Muscle of back (tissue), 11 donors: ENCODE data around the gene FANCE. TPM values are rescaled to one million over a fixed set of nuclear protein-coding genes. Genes with fewer than 3 reads are reported as not detected.
A peak's percentile ranks its signal among the peaks of the same experiment; 100 is the strongest.
"Not testable (repeated sequence)": the region's sequence is repeated elsewhere in the genome, so short reads cannot be mapped to it uniquely, and the experiment has no call there.

Source experiments
- DNase-seq, 3 donors: peaks; one replicate each; pipeline versions ENCODE4 v3.0.0 to v3.0.0-alpha.2; 2013
- polyA plus RNA-seq, 10 donors: library from polyadenylated mRNA; unstranded; fragments of 120-200 nt; gene quantifications; one replicate each; pipeline ENCODE4 v1.2.1, GENCODE V29; 2013; ENCODE audit not compliant: insufficient read length in 10 of 10

Gene FANCE
- polyA plus RNA-seq, 10 donors = 14.8 to 24.5 (median 17.6) TPM

DNA sequence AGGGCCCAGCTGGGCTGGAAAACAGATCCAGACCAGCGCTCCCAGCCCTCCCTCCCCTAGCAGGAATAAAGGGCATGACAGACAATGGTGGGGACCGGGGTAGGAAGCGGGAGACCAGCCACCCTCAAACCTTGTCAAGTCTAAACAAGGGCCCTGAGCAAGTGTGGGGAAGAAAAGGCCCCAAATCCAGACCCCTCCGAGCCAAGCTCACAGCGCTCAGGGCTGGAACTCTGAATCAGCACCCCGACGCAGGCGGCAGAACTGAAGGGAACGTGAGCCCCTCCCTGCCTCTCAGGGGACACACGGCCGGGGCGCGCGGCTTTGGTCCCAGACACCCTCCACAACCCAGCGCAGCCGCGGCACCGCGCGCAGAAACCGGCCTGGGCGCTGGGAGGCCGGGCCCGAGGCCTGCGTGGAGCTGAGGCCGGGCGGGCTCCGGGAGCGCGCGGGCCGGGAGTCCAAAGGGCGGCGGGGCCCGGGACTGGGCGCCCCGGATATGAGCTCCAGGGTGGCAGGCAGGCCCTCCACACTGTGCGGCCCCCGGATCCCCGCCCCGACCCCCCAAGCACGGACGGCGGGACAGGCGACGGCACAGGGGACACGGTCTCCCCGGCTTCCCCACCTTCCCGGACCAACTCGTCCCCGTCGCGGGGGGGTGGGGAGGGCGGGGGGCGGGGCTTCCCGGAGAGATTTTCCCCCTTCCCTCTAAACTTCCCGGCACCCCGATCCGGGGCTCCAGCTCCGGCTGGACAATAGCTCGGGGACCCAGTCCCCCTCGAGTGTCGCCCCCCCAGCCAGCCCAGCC is 44.1 kb downstream of the FANCE start:
- peak in 2 of 3 donors; percentile 35 to 80 for DNase-seq

DNA sequence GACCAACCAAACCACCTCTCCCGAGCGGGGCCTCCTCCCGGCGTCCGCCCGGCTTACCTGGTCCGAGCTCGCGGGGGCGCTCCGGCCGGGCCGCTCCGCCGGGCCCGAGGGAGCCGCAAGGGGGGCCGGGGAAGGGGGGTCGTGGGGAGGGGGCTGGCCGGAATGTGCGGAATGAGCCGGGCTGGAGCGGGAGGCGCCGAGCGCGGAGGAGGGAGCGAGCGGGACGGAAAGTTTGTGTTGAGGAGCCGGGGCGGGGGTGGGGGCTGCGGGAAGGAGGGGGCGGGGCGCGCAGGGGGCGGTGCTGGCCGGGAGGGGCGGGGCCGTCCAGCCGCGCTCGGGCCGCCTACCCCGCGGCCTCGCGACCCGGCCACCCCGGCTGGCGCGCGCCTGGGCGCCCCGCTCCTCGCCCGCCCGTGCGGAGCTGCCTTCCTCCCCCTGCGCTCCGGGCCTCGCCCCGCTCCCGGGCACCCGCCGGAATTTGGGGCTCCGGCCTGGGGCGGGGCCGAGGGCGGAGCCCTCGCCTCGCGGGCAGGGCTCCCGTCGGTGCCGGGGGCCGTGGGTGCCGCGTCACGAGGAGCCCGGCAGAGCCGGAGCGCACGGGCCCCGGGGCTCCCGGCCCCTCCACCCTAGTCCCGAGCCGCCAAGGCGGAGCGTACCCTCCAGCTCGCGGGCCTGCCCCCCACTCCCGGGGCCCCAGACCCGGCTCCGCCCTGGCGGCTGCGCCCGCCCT is 44.9 kb downstream of the FANCE start, which contains the start of gene TEAD3:
Gene TEAD3, minus strand, starts transcription at position 239 of the 730 bp plus-strand sequence.
- peak; percentile 60 to 82 (median 71) for DNase-seq

DNA sequence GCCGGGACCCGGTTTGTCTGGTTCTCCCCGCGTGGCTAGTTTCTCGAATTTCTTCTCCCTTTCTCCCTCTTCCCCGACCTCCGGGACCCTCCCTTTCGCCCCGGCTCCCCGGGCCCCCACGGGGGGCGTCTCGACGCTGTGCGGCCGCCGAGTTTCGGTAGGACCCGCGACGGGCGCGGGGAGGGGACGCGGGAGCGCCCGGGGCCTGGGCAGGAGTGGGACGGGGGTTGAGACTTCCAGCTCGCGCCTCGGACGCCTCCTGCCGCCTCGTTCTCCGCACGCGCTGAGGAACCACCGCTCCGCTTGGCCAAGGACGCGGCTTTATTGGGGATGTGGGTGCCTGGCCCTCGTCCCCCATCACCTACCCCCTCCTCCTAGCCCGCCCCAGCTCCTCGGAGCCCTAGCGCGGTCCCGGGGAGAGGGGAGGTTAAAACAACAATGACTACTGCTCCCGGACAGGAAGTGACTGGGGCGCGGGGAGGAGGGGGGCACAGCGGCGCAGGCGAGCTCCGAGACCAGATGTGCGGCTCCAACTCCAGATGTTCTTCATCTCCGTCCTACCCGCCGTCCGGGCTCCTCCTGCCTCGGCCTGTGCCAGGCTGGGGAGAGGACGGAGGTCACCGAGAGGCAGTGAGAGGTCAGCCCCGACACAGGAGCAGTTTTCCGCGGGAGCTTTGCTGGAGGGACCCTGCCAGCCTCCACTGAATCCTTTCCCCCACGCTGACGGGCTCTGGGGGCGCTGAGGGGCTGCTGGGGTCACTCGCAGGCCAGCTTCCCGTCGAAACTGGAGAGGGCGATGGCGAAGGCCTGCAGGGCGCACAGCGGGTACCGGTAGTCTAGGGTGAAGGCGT is 45.7 kb downstream of the FANCE start:
- peak; percentile 52 to 94 (median 83) for DNase-seq

DNA sequence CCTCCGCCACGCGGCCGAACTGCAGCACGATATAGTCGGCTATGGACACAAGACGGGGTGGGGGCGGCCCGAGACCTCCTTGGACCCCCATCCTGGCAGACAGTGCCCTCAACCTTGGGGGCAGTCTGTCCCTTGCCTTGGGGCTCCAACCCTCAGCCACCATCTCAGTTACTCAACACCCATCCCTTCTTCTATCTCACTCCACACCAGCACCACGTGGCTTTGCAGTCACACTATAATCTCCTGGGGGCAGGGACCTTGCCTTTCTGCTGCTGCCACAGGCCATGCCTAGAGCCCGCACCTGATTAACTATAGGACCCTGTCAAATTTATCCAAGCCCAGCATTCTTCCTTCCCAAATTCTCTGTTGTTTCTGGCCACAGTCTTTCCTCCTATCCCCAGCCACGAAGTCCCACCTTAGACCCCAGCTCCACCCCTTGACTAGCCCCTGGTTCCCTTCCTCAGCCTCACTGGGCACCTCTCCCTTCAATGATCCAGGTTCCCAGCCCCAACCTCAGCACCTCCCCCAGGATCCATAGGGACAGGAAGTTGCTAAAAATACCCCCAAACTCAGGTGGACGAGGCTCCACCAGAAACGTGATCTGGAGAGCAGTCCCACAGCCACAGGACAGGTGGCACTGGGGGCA is 46.4 kb downstream of the FANCE start:
- no peak for DNase-seq

DNA sequence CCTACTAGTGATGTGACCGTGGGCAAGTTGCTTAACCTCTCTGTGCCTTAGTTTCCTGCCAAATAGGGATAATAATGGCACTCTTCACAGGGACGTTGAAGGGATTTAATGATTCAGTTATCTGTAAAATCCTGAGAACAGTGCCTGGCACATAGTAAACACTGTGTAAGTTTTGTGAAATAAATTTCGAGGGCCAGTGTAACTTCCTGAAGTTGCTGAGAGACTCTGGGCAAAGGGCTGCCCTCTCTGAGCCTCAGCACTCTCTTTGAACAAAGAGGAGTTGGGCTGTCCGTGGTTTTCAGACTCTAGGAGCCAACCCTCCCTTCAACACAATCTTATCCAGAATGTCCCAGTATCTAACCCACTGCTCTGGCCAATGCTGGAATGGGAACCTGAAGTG is 47.2 kb downstream of the FANCE start:
- DNase-seq = no peak

DNA sequence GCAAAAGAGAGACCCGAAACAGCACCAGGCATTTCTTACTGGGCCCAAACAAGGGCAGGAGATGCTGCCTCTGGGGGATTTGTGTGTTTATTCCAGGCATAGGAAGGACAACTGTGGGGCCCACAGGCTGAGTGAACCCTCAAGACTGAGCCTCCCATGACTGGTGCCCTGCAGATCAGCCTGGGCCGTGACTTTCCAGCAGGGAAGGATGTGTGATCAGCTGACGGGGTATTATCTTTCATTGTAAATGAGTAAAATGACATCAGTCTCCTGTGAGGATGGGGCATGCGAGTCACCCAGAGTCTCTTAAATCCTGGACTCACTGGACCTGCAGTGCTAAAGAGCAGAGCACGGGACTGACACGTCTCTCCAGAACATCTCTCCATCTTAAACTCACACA is 48.6 kb downstream of the FANCE start:
- peak in 1 of 3 donors; percentile 66 for DNase-seq

DNA sequence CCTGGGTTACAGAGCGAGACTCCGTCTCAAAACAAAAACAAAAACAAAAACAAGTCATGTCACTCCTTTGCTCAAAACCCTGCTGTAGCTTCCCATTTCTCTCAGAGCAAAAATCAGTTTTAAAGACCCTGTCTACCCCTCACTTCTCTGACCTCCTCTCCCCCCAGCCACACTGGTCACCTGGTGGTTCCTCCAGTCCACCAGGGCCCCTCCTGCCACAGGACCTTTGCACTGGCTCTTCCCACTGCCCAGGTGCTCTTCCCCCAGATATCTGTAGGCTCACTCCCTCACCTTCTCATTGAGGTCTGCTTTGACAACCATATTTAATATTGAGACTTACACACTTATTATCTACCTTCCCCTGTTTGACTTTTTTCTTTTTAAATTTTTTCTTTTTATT is 49.6 kb downstream of the FANCE start:
- no peak for DNase-seq

DNA sequence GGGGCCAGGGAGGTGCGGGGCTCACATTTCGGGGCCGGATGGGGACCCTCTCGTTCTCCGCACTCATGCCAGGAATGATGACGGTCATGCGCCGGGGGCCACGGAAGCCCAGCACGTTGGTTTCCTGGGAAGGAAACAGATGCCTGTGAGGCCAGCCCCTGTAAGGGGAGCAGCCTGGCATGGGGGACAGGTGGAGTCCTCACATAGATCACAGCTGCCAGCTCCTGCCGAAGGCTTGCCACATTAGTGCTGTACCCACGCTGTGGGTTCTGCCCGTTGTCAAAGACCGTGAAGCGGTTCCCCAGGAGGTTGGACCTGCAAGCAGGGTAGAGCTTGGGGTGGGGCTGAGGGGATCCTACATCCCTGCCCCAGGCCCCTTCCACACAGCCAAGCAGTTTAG is 51.4 kb downstream of the FANCE start:
- DNase-seq = peak in 1 of 3 donors; percentile 51

DNA sequence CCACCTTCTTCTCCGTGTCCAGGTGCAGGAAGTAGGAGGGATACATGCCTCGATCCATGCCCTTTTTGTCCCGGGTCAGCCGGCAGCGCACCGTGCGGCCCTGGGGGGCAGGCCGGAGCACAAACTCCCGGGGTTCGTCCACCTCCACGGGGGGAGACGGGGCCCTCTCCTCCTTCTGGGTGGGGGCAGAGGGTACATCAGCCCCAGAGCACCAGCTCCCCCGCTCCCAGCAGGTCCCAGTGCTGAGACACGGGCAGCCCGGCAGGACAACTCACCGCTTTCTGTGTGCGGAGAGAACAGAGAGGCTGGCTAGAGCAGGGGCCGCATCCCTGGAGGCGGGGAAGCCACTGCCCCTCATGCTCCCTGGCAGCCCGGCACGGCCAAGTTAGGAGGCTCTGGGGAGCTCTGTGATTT is 53.9 kb downstream of the FANCE start:
- DNase-seq = no peak

DNA sequence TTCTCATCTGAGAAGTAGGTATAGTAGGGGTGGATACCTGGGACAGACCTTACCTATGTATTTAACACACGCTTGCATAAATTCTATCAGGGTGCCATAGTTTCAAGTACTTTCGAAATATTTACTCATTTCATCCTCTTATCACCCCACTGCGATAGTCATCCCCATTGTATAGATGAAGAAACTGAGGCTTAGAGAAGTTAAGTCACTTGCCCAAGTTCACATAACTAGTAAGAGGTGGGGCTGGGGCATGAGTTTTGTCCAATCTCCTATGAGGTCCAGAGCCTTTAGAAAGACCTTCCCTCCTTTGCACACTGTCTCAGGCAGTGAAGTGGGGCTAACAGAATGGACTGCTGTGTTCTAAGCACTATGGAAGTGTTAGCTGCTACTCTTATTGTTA is 54.4 kb downstream of the FANCE start:
- DNase-seq = no peak

DNA sequence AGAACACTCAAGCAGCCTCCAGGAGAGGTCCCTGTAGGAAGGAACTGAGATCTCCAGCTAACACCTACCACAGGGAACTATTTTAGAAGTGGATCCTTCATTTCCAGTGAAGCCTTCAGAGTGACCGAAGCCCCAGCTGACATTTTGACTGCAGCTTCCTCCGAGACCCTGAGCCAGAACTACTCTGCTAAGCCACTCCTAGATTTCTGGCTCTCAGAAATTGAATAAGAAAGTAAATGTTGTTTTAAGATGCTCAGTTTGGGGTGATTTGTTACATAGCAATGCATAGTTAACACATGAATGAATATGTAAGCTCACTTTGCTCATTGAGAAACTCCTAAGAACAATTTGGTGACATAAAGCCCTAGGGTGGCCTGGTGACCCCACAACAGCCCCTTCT is 55.1 kb downstream of the FANCE start:
- no peak for DNase-seq

DNA sequence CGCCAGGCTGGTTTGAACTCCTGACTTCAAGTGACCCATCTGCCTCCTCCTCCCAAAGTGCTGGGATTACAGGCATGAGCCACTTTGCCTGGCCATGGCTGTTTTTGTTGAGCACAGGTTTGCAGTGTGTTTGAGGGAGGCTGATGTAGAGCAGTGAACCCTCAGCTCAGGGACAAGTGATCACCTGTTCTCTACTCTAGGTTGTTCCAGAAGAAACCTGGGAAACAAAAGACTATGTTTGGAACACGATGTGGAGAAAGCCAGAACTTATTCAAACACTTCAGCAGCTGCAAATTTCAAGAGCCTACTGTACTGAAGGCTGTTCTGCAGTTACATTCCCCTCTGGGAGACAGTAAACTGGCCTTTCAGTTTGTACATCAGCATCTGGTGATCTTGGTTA is 55.9 kb downstream of the FANCE start:
- no peak for DNase-seq

DNA sequence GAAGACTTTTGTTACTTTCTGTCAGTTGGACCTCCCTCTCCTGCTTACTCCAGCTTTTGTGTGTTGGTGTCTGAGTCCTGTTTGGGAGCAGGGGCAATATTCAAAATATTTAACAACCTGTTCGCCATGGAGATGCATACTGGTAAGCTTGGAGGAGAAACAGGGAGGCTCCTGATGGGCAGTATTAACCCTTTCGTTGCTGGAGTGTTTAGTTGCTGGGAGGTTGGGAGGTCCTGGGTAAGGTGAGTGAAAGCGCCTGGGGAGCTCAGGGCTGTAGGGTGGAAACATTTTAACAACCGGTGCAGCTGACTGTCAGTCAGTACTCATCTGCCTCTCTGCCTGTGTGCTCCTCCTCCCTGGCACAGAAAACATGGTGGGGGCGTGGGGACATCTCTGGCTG is 56.4 kb downstream of the FANCE start:
- DNase-seq = no peak

DNA sequence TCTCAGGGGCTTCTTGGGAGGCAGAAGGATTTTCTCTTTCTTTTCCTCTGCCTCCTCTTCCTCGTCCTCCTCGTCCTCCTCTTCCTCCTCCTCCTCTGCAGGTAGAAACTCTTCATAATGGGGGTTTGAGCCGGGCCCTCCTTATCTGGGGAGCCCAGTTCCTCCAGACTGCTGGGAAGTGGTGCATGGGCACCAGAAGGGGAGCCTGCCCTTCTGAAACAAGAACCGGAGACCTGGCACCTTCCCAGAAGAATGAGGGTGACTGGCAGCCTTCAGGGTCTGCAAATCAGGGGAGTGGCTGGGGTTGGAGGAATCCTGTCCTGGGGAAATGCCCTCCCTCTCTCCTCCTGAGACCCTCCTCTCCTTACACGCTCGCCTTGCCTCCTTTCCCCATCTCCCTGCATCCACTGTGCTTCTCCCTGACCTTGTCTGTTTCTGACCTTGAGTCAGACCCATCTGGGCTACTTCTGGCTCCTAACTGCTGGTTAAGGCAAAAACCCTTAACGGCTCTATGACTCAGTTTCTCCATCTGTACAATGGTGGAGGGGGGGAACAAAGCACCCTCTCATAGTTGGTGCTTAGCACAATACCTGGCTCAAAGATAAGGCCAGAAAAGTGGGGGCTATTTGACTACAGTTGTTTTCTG is 58.9 kb downstream of the FANCE start:
- no peak for DNase-seq

DNA sequence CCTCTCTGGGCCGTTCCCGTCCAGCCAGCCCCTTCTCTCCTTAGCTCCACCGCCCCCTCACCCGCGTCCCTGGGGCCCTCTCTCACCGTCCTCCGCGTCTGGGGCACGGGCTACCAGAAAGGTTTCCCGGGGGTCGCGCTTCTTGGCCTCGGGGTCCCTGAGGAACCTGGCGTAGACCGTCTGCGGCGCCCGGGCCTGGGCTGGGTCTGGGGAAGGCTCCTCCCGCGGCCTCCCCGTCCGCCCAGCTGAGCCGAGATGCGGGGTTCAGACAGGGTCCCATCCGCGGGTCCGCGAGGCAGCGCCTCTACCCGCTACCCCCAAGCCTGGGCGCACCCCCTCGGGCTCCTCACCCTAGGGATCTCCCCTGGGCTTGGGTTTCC is 59.4 kb downstream of the FANCE start:
- DNase-seq = no peak

DNA sequence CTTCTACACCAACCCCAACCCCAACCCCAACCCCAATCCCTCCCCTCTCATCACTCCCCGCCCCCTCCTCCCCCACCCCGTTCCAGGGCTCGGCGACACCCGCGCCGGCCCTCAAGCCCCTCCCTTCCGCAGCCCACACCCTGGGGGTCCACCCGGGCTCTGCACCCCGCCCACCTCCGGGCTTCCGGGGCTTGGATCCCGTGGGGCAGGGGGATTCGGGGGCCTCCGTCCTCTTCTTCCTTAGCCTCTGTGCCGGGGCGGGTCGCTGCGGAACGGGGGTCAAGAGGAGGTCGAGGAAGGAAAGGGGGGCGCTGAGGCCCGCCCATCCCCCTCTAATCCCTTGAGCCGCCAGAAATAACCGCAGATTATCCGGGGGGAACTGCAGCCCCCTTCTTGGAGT is 59.9 kb downstream of the FANCE start:
- no peak for DNase-seq

DNA sequence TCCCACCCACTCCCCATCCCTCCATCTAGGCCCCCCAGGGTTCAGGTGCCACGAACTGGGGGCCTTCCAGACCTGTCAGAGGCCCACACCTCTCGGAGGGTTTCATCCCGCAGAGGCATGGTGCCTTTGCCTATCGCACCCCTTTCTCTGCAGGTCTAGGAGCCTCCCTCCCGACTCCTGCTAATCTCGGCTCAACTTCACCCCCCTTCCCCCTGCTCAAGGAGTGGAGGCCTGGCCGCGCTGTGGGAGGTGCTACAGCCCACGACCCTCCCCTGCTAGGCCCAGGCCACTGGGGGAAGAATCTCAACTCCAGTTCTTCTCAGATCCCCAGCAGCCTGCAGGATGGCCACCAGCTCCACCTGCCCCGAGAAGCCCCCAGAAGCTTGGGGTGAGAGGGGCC is 60.6 kb downstream of the FANCE start, which contains the start of gene TULP1:
Gene TULP1, minus strand, starts transcription at position 157 of the 400 bp plus-strand sequence. Its CDS starts 38 bp downstream, at position 119.
- DNase-seq = no peak

DNA sequence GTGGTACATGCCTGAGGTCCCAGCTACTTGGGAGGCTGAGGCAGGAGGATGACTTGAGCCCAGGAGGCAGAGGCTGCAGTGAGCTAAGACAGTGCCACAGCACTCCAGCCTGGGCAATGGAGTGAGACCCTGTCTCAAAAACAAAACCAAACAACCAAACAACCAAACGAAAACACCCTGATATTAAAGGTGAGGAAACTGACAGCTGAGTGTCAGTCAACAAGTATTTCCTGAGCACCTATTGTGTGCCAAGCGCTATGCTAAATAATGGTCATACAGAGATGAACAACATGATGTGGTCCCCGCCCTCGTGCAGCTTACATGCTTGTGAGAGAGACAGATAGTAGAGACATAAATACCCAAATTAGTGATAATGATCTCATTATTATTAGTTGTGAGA is 62.4 kb downstream of the FANCE start:
- DNase-seq = no peak

DNA sequence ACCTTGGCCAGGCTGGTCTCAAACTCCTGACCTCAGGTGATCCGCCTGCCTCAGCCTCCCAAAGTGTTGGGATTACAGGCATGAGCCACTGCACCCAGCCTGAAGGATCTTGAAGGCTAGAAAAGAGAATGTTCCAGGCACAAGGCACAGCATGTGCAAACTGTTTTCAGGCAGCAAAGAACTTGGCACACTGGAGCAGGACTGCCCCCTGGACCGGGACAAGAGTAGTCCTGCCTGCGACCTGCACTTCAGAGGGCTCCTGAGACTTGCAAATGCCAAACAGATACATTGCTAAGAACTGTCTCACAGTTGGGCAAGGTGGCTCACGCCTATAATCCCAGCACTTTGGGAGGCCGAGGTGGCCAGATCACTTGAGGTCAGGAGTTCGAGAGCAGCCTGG is 63.8 kb downstream of the FANCE start:
- DNase-seq = not testable (repeated sequence)
